Embryonic facial prominence (tissue), 1 donor: ENCODE measurements around the gene KCNH1.
"Not testable (repeated sequence)": the region's sequence is repeated elsewhere in the genome, so short reads cannot be mapped to it uniquely, and the experiment has no call there.

ENCODE experiments used
- DNase-seq: peaks from one replicate; pipeline ENCODE4 v3.0.0-alpha.2; 2016; ENCODE audit errors: extremely low spot score

Gene KCNH1

DNA sequence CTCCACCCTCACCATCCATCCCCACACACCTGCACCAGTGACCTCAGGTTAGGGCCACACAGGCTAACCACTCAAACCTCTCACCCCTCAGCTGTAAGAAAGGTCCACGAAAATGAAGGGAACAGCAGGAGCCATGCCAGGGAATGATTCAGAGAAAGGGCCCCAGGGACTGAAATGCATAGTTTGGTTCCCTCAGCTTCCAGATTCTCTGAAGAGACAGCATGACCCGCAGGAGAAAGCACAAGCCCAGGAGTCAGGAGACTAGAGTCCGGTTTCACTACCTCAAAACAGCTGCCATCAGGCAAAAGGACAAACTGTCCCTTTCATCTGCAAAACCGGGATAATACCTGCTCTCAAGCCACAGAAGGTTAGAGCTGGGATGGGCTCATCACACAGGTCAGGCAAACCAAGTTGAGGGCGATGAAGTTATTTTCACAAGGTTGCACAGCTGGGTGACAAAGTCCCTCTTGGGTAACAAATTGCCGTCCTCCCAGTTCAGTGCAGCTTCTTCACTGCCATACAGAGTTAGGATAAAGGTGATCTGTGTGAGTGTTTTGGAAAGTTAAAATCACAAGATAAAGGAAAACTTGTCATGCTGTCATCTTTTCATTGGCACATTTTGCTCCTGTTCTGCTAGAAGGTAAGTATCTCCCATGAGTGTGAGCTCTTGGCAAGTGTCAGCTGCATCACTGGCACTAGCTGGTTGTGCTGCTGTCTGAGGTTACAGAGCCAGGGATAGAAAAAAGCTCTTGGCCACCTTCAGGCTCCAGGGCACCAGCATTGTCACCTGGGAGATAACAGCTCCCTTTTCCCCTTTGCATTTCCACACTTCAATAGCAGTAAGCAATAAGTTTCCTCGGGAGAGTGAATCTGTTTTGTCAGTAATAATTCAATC is 120.4 kb downstream of the KCNH1 start:
- DNase-seq: no peak

DNA sequence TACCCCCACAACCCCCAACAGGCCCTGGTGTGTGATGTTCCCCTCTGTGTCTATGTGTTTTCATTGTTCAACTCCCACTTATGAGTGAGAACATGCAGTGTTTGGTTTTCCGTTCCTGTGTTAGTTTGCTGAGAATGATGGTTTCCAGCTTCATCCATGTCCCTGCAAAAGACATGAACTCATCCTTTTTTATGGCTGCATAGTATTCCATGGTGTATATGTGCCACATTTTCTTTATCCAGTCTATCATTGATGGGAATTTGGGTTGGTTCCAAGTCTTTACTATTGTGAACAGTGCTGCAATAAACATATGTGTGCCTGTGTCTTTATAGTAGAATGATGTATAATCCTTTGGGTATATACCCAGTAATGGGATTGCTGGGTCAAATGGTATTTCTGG is 122.8 kb downstream of the KCNH1 start:
- not testable (repeated sequence) for DNase-seq

DNA sequence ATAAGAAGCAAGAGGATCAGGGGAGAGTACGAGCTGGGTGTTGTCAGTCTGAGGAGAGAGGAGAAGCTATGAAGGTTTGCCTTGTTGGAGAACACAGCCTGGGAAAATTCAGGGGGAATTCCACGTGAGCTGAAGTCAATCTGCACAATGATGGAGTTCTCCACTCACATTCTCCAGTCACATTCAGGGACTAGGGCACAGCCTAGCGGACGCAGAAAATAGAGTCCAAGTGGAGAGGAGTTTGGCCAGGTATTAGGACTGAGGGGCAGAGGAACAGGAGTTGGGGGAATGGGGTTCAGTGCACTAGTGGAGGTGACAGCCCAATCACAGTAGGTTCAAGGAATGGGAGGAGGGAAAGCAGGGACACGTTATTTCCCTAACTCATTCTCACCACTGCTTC is 124.0 kb downstream of the KCNH1 start:
- no peak for DNase-seq

GRCh38 chr1:211007830-211008229 is 126.1 kb downstream of the KCNH1 start:
- DNase-seq: no peak

- DNase-seq: not testable (repeated sequence)
Observed at GRCh38 chr1:210995931-210996330, 138.0 kb downstream of the KCNH1 start.

DNA sequence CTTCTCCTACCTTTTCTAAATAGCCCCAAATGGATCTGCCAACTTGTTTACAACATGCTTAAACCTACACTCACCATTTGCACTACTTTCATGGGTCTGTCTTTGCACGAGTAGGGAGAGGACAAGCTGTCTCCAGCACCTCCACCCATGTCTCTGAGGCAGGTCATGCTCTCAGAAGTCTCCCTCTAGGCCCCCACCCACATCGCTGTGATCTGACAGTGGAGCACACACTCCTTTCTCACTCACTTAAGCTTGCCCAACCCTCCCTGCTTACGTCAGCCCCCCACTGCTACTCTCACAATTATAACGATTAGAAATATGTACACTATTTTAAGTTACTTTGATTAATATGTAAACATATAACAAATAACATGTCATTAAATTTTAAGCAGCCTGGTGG is 141.1 kb downstream of the KCNH1 start:
- DNase-seq: no peak

DNA sequence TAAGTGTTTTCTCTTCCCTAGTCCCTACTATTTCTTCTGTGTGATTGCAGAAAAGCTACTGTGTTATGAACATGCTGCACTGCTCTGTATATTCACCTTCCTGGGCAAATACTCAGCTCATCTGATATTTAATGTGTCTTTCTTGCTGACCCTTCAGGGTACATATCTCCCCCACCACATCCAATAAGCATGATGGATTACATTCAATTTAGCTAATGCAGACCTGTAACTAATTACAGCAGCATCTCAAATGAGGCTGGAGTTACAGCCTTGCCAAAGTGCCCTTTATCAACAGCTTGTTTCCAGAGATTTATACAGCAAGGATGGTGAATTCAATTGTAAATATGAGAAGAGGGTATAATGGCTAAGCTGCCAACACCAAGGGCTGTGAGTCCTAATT is 144.0 kb downstream of the KCNH1 start:
- no peak for DNase-seq

GRCh38 chr1:210981490-210981889 is 152.5 kb downstream of the KCNH1 start:
- no peak for DNase-seq

DNA sequence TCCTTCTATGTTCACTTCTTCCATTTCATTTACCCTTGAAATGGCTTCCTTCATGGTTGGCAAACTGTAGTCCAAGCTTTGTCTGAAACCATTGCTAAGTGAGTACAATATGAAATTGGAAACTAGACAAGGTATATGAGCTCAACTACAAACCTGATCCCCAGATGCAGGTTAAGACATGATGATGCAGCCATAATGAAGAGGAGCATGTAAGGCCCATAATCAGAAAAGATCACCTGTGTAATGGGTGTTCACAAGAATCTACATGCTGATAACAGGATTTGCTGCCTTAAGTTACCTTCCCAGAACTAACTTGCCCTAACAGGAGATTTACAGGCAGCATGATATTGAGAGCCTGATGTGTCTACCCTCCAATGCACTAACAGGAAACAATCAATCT is 153.9 kb downstream of the KCNH1 start:
- no peak for DNase-seq

- no peak for DNase-seq
Observed at GRCh38 chr1:210978974-210979354, 155.0 kb downstream of the KCNH1 start.

GRCh38 chr1:210978316-210978973 is 155.5 kb downstream of the KCNH1 start:
- DNase-seq: no peak

GRCh38 chr1:210951279-210951678 is 182.7 kb downstream of the KCNH1 start:
- no peak for DNase-seq

- DNase-seq: not testable (repeated sequence)
Observed at GRCh38 chr1:210949940-210950546, 183.9 kb downstream of the KCNH1 start.

- DNase-seq: no peak
Observed at GRCh38 chr1:210949489-210949888, 184.5 kb downstream of the KCNH1 start.

DNA sequence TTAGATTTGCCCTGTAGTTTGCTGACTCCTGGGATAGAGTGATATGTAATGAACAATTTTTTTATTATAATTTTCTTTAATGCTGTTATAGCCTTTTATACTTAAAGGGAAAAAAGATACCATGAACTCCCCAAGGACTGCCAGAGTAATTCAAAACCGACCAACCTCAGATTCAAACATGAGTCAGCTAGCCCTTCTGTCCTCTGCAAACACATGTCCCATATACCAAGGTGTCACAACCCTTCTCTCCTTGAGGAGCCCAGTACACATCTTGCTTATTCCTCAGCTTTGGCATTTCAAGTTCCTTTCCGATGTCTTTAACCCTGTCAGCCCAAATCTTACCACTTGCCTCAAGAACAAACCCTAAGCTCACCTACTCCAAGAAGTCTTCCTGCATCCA is 184.9 kb downstream of the KCNH1 start:
- no peak for DNase-seq

GRCh38 chr1:210944252-210944651 is 189.7 kb downstream of the KCNH1 start:
- DNase-seq: no peak

- DNase-seq: no peak
Observed at GRCh38 chr1:210942513-210942912, 191.4 kb downstream of the KCNH1 start.

DNA sequence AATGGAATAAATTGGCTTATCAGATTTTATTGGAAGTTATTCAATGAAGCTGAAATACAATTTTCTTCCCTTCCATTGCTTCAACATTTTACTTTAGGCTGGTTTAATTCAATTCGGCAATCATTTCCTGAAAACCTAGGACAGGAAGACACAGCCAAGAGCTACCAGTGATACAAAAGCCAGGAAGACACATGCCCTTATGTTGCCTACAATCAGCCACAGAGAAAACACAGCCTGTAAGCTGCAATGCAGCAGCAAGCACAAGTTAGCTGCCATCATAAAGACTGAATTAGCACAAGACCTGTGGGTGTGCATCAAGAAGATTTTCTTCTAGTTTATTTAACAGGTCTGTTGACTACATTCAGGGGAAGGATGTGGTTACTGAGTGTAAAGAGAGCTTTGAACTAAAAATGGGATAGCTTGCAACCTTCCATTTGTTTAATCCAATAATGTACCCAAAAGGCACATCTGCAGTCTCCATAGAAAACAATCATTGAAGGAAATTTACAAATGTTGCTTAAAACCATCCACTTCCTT is 193.8 kb downstream of the KCNH1 start:
- DNase-seq: no peak

DNA sequence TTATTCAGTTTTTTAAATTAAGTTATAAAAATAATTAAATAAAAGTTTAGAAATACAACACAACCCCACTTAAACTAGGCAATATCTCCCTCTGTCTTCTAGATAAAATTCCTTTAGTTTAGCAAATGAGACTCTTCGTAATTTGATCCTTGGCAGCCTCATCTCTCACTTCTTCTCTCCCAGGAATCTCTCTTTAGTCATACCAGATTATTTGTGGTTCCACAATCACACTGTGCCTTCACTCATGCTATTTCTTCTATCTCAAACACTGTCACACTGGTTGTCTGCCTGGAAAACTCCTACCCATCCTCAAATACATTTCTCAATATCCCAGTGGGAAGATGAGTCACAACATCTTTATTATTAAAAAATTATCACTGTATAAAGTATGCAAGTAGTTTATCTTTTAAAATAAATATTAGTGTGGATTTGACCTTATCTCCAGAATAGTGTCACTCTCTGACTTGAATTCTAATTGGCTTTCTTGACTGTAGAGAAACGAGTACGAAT is 195.5 kb downstream of the KCNH1 start:
- no peak for DNase-seq

DNA sequence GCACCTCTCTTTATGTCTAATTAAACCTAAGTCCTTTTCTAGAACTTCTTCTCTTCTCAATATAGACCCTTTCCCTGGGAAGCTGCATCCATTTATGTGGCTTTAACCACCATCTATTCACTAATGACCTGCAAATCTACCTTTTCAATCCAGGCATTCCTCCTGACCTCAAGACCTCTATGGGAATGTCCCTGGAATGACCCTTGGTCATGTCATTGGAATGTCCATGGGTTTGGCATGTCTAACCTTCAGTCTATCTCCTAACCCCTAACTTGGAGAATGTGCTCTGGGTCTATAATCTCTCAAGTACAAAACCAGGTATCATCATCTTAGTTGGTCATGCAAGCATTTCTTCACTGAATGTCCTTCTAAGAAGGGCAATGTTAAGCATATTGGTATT is 196.1 kb downstream of the KCNH1 start:
- DNase-seq: no peak

GRCh38 chr1:210935905-210936304 is 198.0 kb downstream of the KCNH1 start:
- no peak for DNase-seq

- DNase-seq: no peak
Observed at GRCh38 chr1:210932104-210932503, 201.8 kb downstream of the KCNH1 start.
